NT2/D1 (cell line): ENCODE results near the gene MEF2C.

Experiments used
- SUZ12 ChIP-seq: IDR thresholded peaks from 2 replicates; pipeline ENCODE4 v1.6.1; 2011; ENCODE audit not compliant: insufficient read length, insufficient read depth; ENCODE audit errors: extremely low read depth
- YY1 ChIP-seq: IDR thresholded peaks from 2 replicates; pipeline ENCODE4 v1.6.1; 2011; ENCODE audit not compliant: insufficient read length, insufficient read depth
- ZNF274 ChIP-seq: IDR thresholded peaks from 2 replicates; pipeline ENCODE4 v1.6.1; 2011; ENCODE audit warnings: mild to moderate bottlenecking, low read depth, low read length

DNA sequence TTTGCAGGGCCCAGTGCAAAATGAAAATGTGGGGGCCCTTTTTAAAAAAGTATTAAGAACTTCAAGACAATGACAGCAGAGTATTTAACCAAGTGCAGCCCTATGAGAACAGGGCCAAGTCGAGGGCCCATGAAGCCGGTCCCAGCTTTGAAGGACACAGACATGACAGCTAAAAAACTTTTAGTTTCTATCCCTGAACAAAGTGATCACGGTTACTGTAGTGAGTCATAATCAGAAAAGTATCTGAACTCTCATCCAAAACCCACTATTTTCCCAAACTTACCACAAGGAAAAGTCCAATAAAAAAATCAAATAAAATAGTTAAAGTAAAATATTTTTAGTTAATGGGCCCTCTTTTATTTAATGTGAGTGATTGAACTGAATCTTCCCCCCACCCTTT, 126.0 kb downstream of the MEF2C start:
- TF ChIP-seq SUZ12 (no peak), ZNF274 (no peak), YY1 (no peak)
